ENCODE data around the gene ZDHHC11B. TPM values are rescaled to one million over a fixed set of nuclear protein-coding genes. Genes with fewer than 3 reads are reported as not detected.
"Not testable (repeated sequence)": the region's sequence is repeated elsewhere in the genome, so short reads cannot be mapped to it uniquely, and the experiment has no call there.

The ZDHHC11B gene
- total RNA-seq, 5 donors from 2014 or later (not counting 1 experiment from before 2014, with no cell fraction given), result 2.1 to 20.6 (median 3.6) TPM

DNA sequence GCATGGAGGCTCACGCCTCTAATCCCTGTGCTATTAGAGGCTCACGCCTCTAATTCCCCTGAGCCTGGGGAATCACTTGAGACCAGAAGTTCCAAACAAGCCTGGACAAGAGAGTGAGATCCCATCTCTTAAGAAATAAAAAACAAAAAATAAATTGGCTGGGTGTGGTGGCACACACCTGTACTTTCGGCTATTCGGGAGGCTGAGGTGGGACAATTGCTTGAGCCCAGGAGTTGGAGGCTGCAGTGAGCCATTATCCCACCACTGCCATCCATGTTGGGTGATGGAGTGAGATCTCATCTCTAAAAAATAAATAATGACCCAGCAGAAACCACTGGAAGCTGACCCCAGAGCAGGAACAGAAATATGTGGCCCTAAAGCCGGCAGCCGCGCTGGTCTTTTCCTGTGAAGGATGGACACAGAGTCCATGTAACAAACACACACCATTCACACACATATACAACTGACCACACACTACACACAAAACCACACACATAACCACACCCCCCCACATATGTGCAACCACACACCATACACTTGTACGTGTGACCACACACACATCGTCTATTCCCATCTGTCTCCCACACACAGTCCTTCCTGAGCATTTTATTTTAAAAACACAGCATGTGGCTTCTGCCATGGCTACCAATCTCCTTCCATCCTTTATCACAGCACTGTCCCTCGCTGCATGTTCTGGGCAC is 51.6 kb downstream of the ZDHHC11B start:
- H3K36me3 ChIP-seq (ENCODE audit: control insufficient read depth in 2 of 2, extremely low read depth in 1 of 2, insufficient read depth in 1 of 2, low read length in 1 of 2); ATAC-seq (replicated peaks in 1 of 4); DNase-seq; H3K27ac ChIP-seq (ENCODE audit: low read length); H3K4me3 Mint-ChIP-seq; H3K9me3 Mint-ChIP-seq; POLR2A ChIA-PET; CTCF ChIA-PET; H3K9me3 ChIP-seq; H3K4me1 ChIP-seq (ENCODE audit: control insufficient read depth in 1 of 2, extremely low read depth in 1 of 2, insufficient read depth in 2 of 2, low read length in 2 of 2); H3K4me1 Mint-ChIP-seq; H3K27ac Mint-ChIP-seq; H3K4me3 ChIP-seq (ENCODE audit: control insufficient read depth in 1 of 2, extremely low read depth in 1 of 2, low read length in 1 of 2): not testable (repeated sequence)
- Mint-ChIP-seq H3K27me3 (peaks cover 0 to 24% of the 10 kb centered on the region in 2 donors), H3K36me3 (peaks cover 13% of the 10 kb centered on the region)
- H3K27me3 ChIP-seq (replicated peaks in 1 of 2; ENCODE audit: control insufficient read depth in 2 of 2, extremely low read depth in 1 of 2, insufficient read depth in 2 of 2, low read length in 1 of 2), result peaks cover 0 to 16% of the 10 kb centered on the region in 2 experiments
- WGBS (ENCODE audit: insufficient coverage), result 58% methylated on average over 4 of the region's 10 CpGs

DNA sequence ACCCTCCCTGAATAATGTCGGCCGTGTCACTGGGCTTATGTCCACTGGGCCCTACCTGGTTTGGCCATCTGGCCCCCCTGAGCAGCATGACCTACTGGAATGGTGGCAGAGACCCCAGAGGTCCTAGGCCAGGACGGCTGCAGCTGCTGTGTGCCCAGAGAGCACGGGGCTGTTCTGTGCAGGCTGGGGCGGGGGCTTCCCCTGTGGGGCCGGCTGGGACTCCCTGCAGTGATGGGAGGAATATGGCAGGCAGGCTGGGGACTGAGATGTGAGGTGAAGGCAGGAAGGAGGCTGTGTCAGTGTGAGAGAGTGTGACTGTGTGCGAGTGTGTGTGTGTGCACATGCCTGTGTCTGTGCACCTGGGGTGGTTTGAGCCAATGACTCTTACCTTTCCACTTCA is 55.3 kb downstream of the ZDHHC11B start:
- CTCF ChIA-PET; H3K4me3 ChIP-seq (ENCODE audit: control insufficient read depth in 1 of 2, extremely low read depth in 1 of 2, low read length in 1 of 2); H3K36me3 ChIP-seq (ENCODE audit: control insufficient read depth in 2 of 2, extremely low read depth in 1 of 2, insufficient read depth in 1 of 2, low read length in 1 of 2); H3K4me1 ChIP-seq (ENCODE audit: control insufficient read depth in 1 of 2, extremely low read depth in 1 of 2, insufficient read depth in 2 of 2, low read length in 2 of 2); H3K4me1 Mint-ChIP-seq; H3K4me3 Mint-ChIP-seq; H3K27ac Mint-ChIP-seq; POLR2A ChIA-PET; H3K9me3 Mint-ChIP-seq; ATAC-seq (replicated peaks in 1 of 4); H3K9me3 ChIP-seq; H3K27ac ChIP-seq (ENCODE audit: low read length); DNase-seq: not testable (repeated sequence)
- no CpG with 5 or more reads among the region's 7 CpGs for WGBS (ENCODE audit: insufficient coverage)
- peaks cover 13% of the 10 kb centered on the region for H3K36me3 Mint-ChIP-seq
- peaks cover 0 to 16% of the 10 kb centered on the region in 2 experiments for H3K27me3 ChIP-seq (replicated peaks in 1 of 2; ENCODE audit: control insufficient read depth in 2 of 2, extremely low read depth in 1 of 2, insufficient read depth in 2 of 2, low read length in 1 of 2)
- peaks cover 3 to 21% of the 10 kb centered on the region in 2 donors for H3K27me3 Mint-ChIP-seq

DNA sequence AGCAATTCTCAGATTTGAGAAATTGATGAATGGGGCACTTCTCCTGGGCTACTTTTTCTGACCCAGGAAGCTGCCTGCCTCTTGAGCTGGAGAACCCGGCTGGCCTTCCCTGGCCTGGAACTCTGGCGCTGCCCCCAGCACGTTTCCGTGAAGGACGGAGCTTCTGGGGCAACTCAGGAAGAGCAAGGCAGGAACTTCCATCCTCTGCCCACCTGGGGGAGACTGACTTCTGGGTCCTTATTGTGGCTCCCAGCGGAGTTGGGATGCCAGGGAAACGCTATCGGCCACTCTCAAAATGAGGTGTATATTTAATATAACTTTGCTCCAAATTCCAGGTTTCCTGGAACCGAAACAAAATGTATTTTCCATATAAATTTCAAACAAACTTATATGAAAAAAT is 57.4 kb downstream of the ZDHHC11B start:
- H3K27me3 Mint-ChIP-seq, result peaks cover 3 to 15% of the 10 kb centered on the region in 2 donors
- CTCF ChIA-PET; ATAC-seq (replicated peaks in 1 of 4); H3K27ac Mint-ChIP-seq; POLR2A ChIA-PET; H3K27ac ChIP-seq (ENCODE audit: low read length); H3K4me1 Mint-ChIP-seq; H3K36me3 ChIP-seq (ENCODE audit: control insufficient read depth in 2 of 2, extremely low read depth in 1 of 2, insufficient read depth in 1 of 2, low read length in 1 of 2); DNase-seq; H3K27me3 ChIP-seq (replicated peaks in 1 of 2; ENCODE audit: control insufficient read depth in 2 of 2, extremely low read depth in 1 of 2, insufficient read depth in 2 of 2, low read length in 1 of 2); H3K9me3 ChIP-seq; H3K9me3 Mint-ChIP-seq; H3K4me3 Mint-ChIP-seq; H3K4me1 ChIP-seq (ENCODE audit: control insufficient read depth in 1 of 2, extremely low read depth in 1 of 2, insufficient read depth in 2 of 2, low read length in 2 of 2); H3K4me3 ChIP-seq (ENCODE audit: control insufficient read depth in 1 of 2, extremely low read depth in 1 of 2, low read length in 1 of 2): not testable (repeated sequence)
- WGBS (ENCODE audit: insufficient coverage), result no CpG with 5 or more reads among the region's 9 CpGs
- H3K36me3 Mint-ChIP-seq, result peaks cover 12% of the 10 kb centered on the region

DNA sequence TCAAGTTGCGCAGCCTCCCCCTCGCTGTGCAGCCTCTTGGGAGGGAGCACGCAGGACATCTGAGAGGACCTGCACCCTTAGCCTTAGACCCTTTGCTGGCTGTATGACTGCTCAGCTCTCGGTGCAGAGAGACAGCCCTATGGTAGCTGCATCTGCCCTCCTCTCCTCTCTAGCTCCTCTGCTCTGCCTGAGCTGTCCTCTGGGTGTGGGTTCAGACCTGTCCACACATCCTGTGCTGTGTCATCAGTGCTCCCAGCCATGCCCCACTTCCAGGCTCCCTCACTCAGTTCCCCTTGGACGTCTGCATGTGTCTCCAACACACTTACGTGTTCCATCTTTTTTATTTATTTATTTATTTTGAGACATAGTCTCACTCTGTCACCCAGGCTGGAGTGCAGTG is 60.7 kb downstream of the ZDHHC11B start:
- H3K4me1 Mint-ChIP-seq; DNase-seq; H3K9me3 ChIP-seq; H3K36me3 ChIP-seq (ENCODE audit: control insufficient read depth in 2 of 2, extremely low read depth in 1 of 2, insufficient read depth in 1 of 2, low read length in 1 of 2); H3K4me1 ChIP-seq (ENCODE audit: control insufficient read depth in 1 of 2, extremely low read depth in 1 of 2, insufficient read depth in 2 of 2, low read length in 2 of 2); H3K27ac Mint-ChIP-seq; H3K27me3 ChIP-seq (replicated peaks in 1 of 2; ENCODE audit: control insufficient read depth in 2 of 2, extremely low read depth in 1 of 2, insufficient read depth in 2 of 2, low read length in 1 of 2); CTCF ChIA-PET; H3K4me3 ChIP-seq (ENCODE audit: control insufficient read depth in 1 of 2, extremely low read depth in 1 of 2, low read length in 1 of 2); H3K27ac ChIP-seq (ENCODE audit: low read length); POLR2A ChIA-PET; H3K4me3 Mint-ChIP-seq; ATAC-seq (replicated peaks in 1 of 4); H3K36me3 Mint-ChIP-seq: not testable (repeated sequence)
- WGBS (ENCODE audit: insufficient coverage), result no CpG with 5 or more reads among the region's 6 CpGs
- peaks cover 4 to 15% (median 13%) of the 10 kb centered on the region in 3 donors for H3K9me3 Mint-ChIP-seq
- H3K27me3 Mint-ChIP-seq, result peaks cover 8 to 16% of the 10 kb centered on the region in 2 donors

DNA sequence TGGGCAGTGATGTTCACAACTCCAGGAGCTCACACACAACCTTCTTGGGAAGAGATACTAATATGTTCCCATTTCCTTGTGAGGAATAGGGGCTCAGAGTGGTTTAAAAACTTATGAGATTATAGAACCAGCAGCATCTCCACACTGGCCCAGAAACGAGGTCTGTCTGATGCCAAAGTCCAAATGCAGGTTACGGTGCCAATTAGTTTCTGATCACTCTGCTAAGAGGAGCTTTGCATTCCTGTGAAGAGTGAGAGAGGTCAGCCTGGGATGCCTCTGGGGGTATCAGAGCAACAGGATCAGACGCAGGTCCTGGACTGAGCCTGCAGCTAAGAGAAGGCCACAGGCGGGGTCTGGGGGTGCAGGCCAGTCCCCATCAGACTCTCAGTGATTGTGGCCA is 61.2 kb downstream of the ZDHHC11B start:
- H3K4me3 Mint-ChIP-seq; DNase-seq; H3K4me1 ChIP-seq (ENCODE audit: control insufficient read depth in 1 of 2, extremely low read depth in 1 of 2, insufficient read depth in 2 of 2, low read length in 2 of 2); H3K36me3 Mint-ChIP-seq; H3K9me3 ChIP-seq; H3K4me3 ChIP-seq (ENCODE audit: control insufficient read depth in 1 of 2, extremely low read depth in 1 of 2, low read length in 1 of 2); H3K27ac Mint-ChIP-seq; H3K36me3 ChIP-seq (ENCODE audit: control insufficient read depth in 2 of 2, extremely low read depth in 1 of 2, insufficient read depth in 1 of 2, low read length in 1 of 2); ATAC-seq (replicated peaks in 1 of 4); CTCF ChIA-PET; H3K4me1 Mint-ChIP-seq; POLR2A ChIA-PET; H3K27ac ChIP-seq (ENCODE audit: low read length); H3K27me3 ChIP-seq (replicated peaks in 1 of 2; ENCODE audit: control insufficient read depth in 2 of 2, extremely low read depth in 1 of 2, insufficient read depth in 2 of 2, low read length in 1 of 2): not testable (repeated sequence)
- WGBS (ENCODE audit: insufficient coverage), result no CpG with 5 or more reads among the region's 4 CpGs
- Mint-ChIP-seq H3K27me3 (peaks cover 8 to 12% of the 10 kb centered on the region in 2 donors), H3K9me3 (peaks cover 7 to 17% (median 16%) of the 10 kb centered on the region in 3 donors)

DNA sequence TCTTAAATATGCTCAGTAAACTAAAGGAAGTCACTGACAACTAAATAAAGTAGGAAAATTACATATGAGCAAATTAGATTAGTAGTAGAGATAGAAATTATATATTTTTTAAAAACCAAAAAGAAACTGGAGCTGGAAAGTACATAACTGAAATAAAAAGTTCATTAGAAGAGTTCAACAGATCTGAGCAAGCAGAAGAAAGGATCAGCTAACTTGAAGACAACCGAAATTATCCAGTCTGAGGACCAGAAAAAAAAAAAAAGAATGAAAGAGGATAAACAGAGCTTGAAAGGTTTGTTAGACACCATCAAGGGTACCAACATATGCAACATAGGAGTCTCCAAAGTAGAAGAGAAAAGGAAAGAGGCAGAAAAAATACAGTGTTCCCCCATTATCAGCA is 65.2 kb downstream of the ZDHHC11B start:
- no CpG with 5 or more reads among the region's 1 CpG for WGBS (ENCODE audit: insufficient coverage)
- H3K4me3 ChIP-seq (ENCODE audit: control insufficient read depth in 1 of 2, extremely low read depth in 1 of 2, low read length in 1 of 2); CTCF ChIA-PET; H3K4me3 Mint-ChIP-seq; DNase-seq; H3K4me1 Mint-ChIP-seq; POLR2A ChIA-PET; H3K27me3 ChIP-seq (replicated peaks in 1 of 2; ENCODE audit: control insufficient read depth in 2 of 2, extremely low read depth in 1 of 2, insufficient read depth in 2 of 2, low read length in 1 of 2); H3K27ac ChIP-seq (ENCODE audit: low read length); H3K36me3 ChIP-seq (ENCODE audit: control insufficient read depth in 2 of 2, extremely low read depth in 1 of 2, insufficient read depth in 1 of 2, low read length in 1 of 2); H3K27ac Mint-ChIP-seq; ATAC-seq (replicated peaks in 1 of 4); H3K4me1 ChIP-seq (ENCODE audit: control insufficient read depth in 1 of 2, extremely low read depth in 1 of 2, insufficient read depth in 2 of 2, low read length in 2 of 2); H3K9me3 ChIP-seq: not testable (repeated sequence)
- H3K36me3 Mint-ChIP-seq, result peaks cover 19% of the 10 kb centered on the region
- peaks cover 16 to 27% of the 10 kb centered on the region in 2 donors for H3K27me3 Mint-ChIP-seq
- peaks cover 7 to 25% (median 17%) of the 10 kb centered on the region in 3 donors for H3K9me3 Mint-ChIP-seq

DNA sequence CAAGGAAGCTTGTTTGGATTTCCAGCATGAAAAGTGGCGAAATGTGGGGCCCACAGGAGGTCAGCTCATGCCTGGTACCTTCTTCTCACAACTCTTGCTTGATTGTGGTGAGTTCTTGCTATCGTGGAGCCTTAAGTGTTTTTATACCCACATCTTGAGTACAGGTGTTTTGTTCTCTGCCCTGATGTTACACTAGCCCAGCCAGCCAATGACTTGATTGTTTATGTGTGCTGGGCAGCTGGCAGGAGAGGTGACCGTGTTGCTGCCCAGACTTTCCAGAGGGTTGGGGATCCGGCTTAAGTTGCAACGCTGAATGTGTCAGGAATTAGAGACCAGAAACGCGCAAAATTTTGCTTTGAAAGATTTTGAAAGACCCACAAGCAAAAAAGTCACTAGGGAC is 67.4 kb downstream of the ZDHHC11B start:
- ChIA-PET POLR2A (no interaction called here), CTCF (no interaction called here)
- H3K36me3 Mint-ChIP-seq, result peaks cover 19% of the 10 kb centered on the region
- Histone ChIP-seq H3K4me1 (ENCODE audit: control insufficient read depth in 1 of 2, extremely low read depth in 1 of 2, insufficient read depth in 2 of 2, low read length in 2 of 2) (no peaks in the 10 kb centered on the region), H3K27ac (ENCODE audit: low read length) (no peak overlapping the region), H3K4me3 (ENCODE audit: control insufficient read depth in 1 of 2, extremely low read depth in 1 of 2, low read length in 1 of 2) (no peak overlapping the region), H3K36me3 (ENCODE audit: control insufficient read depth in 2 of 2, extremely low read depth in 1 of 2, insufficient read depth in 1 of 2, low read length in 1 of 2) (no peaks in the 10 kb centered on the region), H3K27me3 (replicated peaks in 1 of 2; ENCODE audit: control insufficient read depth in 2 of 2, extremely low read depth in 1 of 2, insufficient read depth in 2 of 2, low read length in 1 of 2) (peaks cover 0 to 3% of the 10 kb centered on the region in 2 experiments), H3K9me3 (no peaks in the 10 kb centered on the region)
- 91% methylated on average over 4 of the region's 7 CpGs for WGBS (ENCODE audit: insufficient coverage)
- ATAC-seq (replicated peaks in 1 of 4) (no peak), DNase-seq (no peak)
- no peaks in the 10 kb centered on the region for H3K4me1 Mint-ChIP-seq
- no peak overlapping the region for H3K27ac Mint-ChIP-seq
- peaks cover 16 to 23% of the 10 kb centered on the region in 2 donors for H3K27me3 Mint-ChIP-seq
- no peak overlapping the region for H3K4me3 Mint-ChIP-seq
- peaks cover 7 to 25% (median 17%) of the 10 kb centered on the region in 3 donors for H3K9me3 Mint-ChIP-seq
